ENCODE results near the gene SPTBN4.
"Not testable (repeated sequence)": the region's sequence is repeated elsewhere in the genome, so short reads cannot be mapped to it uniquely, and the experiment has no call there.

SPTBN4 gene

DNA sequence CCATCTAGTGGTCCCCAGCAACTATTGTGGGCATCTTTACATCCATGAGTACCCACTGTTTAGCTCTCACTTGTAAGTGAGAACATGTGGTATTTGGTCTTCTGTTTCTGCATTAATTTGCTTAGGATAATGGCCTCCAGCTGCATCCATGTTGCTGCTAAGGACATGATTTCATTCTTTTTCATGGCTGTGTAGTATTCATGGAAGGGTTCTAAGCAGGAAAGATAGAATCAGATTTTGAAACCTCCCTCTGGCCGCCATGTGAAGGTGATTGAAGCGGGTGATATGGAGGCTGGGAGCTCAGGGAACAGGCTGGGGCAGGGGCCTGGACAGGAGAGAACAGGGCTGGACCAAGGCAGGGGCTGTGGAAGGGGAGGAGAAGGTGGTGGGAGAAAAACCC is 154.5 kb downstream of the SPTBN4 start:
- no peak for DNase-seq (ENCODE audit: low spot score)

DNA sequence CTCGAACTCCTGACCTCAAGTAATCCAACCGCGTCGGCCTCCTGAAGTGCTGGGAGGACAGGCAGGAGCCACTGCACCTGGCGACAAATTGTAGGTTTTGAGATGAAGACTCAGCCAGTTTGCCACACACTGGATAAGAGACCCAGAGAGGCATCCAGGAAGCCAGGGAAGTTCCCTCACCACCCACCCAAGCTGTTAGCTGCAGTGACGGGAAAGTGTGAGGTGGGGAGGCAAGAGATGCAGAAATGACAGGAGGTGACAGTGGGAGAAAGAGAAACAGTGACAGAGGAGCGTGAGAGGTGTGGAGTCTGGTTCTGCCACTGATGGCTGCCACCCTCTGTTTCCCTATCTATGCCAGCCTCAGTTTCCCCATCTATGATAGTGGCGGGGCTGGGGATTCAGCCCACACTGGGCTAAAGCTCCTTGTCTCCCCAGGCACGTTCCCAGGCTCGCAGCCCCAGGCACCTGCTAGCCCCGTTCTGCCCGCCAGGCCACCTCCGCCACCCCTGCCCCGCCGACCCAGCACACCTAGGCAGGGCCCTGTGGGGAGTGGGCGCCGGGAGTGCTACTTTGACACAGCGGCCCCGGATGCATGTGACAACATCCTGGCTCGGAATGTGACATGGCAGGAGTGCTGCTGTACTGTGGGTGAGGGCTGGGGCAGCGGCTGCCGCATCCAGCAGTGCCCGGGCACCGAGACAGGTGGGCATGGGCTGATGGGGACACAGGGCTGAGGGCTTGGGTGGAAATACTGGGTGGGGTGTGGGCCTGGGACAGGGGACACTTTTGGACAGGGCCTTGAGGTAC is 155.4 kb downstream of the SPTBN4 start:
- no peak for DNase-seq (ENCODE audit: low spot score)

DNA sequence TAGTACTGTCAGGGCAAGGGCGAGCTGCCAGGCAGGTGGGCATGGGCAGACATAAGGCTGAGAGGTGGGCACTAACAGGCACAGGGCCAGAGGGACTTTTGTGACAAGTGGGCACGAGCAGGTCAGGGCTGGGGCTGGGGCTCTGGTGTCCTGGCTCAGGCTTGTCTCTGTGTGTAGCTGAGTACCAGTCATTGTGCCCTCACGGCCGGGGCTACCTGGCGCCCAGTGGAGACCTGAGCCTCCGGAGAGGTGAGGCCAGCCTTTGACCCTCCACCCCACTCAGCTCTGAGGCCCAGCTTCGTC is 155.9 kb downstream of the SPTBN4 start:
- no peak for DNase-seq (ENCODE audit: low spot score)

DNA sequence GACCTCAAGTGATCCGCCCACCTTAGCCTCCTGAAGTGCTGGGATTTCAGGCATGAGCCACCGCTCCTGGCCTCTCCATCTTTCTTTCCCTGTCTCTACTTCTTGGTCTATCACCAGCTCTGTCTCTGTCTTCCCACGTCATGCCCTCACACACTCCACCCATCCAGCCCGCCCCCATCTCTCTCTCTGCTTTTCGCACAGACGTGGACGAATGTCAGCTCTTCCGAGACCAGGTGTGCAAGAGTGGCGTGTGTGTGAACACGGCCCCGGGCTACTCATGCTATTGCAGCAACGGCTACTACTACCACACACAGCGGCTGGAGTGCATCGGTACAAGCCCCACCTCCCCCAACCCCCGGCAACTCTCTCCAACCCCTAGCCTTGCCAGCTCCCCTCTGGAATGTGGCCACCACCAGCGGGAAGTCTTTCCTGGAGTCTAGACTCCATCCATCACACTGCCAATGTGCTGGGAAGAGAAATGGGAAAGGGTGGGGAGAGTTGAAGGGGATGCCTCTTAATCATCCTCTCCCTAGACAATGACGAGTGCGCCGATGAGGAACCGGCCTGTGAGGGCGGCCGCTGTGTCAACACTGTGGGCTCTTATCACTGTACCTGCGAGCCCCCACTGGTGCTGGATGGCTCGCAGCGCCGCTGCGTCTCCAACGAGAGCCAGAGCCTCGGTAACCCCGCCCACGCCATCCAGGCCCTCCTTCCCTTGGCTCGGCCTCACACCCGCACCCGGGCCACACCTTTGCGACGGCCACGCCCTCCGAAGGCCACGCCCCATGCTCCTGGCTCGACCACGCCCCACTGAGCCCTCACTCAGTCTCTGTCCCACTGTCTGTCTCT is 156.8 kb downstream of the SPTBN4 start:
- peak; percentile 99 for DNase-seq (ENCODE audit: low spot score)

DNA sequence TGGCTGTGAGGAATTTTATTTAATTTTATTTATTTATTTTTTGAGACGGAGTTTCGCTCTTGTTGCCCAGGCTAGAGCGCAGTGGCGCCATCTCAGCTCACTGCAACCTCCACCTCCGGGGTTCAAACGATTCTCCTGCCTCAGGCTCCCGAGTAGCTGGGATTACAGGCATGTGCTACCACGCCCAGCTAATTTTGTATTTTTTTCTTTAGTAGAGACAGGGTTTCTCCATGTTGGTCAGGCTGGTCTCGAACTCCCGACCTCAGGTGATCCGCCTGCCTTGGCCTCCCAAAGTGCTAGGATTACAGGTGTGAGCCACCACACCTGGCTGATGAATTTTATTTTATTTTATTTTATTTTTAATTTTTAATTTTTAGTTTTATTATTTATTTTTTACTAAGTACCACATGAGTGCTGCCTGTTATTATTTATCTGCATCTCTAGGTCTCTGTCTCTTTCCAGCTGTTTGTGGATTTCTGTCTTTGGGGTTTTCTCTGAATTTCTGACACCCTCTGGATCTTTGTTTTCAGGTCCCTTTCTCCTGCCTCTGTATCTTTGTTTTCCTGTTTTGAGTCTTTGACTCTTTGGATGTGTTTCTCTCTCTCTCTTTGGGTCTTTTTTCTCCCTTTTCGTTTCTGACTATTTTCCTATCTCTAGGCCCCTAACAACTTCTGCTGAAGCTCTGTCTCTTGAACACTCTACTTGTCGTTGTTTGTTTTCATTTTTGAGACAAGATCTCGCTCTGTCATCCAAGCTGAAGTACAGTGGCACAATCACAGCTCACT is 157.8 kb downstream of the SPTBN4 start:
- not testable (repeated sequence) for DNase-seq (ENCODE audit: low spot score)

DNA sequence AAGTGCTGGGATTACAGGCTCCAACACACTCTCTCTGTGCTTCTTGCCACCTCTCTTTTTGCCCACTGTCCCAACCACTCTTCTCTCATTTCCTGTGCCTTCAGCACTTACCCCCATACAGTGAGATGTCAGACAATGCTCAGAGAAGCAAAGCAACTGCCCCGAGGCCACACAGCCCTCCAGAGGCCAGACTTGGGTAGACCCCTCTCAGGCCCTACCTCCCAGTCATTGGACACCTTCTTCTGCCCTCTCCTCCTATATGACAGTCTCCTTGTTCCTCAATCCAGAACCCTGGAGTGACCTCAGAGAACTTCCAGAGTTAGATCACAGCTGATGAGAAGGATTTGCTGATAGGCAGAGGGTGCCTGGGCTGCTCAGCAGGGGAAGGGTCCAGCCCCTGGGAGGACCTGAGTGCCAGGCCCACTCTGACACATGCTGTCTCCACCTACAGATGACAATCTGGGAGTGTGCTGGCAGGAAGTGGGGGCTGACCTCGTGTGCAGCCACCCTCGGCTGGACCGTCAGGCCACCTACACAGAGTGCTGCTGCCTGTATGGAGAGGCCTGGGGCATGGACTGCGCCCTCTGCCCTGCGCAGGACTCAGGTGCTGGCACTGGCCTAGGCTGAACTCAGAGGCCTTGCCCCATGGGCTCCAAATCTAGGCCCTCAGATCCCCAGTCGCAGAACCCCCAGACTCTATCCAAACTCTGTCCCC is 158.8 kb downstream of the SPTBN4 start:
- no peak for DNase-seq (ENCODE audit: low spot score)

All from iPS-NIHi11 (cell line).